Gastrocnemius medialis (tissue), 4 donors: Measurements from ENCODE around the gene NLK.

Experiments used
- POLR2A ChIP-seq, 2 donors: fragments of 450-650 bp; IDR thresholded peaks; one replicate each; pipeline ENCODE4 v1.6.1; 2017; ENCODE audit warnings: antibody characterized with exemption in 2 of 2, mild to moderate bottlenecking in 2 of 2, moderate library complexity in 2 of 2
- TF ChIP-seq, protein P1 (sequence below), 5 experiments: fragments of 450-650 bp in 3 of 5; fragments of 200-600 bp in 2 of 5; sonication (generic) in 2 of 5; IDR thresholded peaks in 4 of 5; conservative IDR thresholded peaks in 1 of 5; 1 replicate in 4 of 5; 2 replicates in 1 of 5; pipeline ENCODE4 v1.5.1; 2016 to 2019; ENCODE audit warnings: antibody characterized with exemption in 5 of 5, mild to moderate bottlenecking in 3 of 5, moderate library complexity in 3 of 5

- TF ChIP-seq, protein P1, sequence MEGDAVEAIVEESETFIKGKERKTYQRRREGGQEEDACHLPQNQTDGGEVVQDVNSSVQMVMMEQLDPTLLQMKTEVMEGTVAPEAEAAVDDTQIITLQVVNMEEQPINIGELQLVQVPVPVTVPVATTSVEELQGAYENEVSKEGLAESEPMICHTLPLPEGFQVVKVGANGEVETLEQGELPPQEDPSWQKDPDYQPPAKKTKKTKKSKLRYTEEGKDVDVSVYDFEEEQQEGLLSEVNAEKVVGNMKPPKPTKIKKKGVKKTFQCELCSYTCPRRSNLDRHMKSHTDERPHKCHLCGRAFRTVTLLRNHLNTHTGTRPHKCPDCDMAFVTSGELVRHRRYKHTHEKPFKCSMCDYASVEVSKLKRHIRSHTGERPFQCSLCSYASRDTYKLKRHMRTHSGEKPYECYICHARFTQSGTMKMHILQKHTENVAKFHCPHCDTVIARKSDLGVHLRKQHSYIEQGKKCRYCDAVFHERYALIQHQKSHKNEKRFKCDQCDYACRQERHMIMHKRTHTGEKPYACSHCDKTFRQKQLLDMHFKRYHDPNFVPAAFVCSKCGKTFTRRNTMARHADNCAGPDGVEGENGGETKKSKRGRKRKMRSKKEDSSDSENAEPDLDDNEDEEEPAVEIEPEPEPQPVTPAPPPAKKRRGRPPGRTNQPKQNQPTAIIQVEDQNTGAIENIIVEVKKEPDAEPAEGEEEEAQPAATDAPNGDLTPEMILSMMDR (IDR thresholded peaks at IDR 0.05 in 4 of 5, conservative IDR thresholded peaks at IDR 0.05 in 1 of 5) = no peak
- no peak for TF ChIP-seq POLR2A (IDR thresholded peaks at IDR 0.05)
These were observed 184.3 kb downstream of the NLK start for GRCh38 chr17:28226563-28227315.
